Nasal cavity respiratory epithelium epithelial cell of viscerocranial mucosa (primary cell): ENCODE measurements around the gene P2RY12. TPM values are rescaled to one million over a fixed set of nuclear protein-coding genes. Genes with fewer than 3 reads are reported as not detected.

Experiments
- total RNA-seq: library from RNA; depleted of rRNA; stranded (reverse); fragments of >200 nt; gene quantifications from 2 replicates; pipeline ENCODE4 v1.2.3, GENCODE V29; 2014

Gene P2RY12
- total RNA-seq: not detected in 2 replicates

DNA sequence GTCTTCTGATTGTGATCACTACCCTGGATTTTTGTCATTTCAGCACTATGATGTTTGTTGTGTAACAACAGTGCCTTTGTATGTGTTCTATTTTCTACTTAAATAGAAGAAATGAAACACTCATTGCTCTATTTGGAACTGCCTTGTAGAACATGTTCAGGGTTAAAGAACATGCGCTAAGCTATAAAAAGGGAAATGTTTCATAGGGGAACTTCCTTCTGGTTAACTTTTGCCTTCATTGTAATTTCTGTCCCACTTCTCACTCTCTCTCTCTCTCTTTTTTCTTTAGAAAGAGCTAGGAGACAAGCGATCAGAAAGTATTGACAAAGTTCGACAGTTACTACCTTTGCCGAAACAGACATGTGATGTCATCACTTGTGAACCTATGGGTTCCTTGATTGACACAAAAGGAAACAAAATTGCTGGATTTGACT, at the start of gene P2RY12:
Gene P2RY12 (minus strand): TSS at position 13 of the 434 bp plus-strand sequence. CDS start 45,908 bp downstream, outside the sequence.

DNA sequence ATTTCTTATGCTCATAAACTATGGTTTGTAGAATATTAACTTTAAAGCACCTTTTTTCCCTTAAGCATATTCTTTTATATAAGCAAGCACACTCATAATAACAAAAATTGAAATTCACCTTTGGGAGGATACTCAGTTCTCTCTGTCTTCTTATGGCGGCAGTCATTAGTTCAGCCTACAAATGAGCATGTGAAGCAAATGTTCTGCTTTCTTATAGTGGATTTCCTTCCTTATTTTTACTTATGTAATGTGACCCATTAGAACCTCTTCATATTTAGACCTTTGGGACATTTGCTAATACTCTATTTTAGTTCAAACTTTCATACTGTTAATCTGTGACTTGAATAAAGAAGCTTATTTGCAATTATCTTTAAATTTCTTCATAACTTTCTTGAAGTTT, 55.2 kb downstream of the P2RY12 start, which contains the start of gene P2RY13:
Gene P2RY13 (minus strand): TSS at position 187 of the 400 bp plus-strand sequence. CDS start 21 bp downstream, at position 166.

DNA sequence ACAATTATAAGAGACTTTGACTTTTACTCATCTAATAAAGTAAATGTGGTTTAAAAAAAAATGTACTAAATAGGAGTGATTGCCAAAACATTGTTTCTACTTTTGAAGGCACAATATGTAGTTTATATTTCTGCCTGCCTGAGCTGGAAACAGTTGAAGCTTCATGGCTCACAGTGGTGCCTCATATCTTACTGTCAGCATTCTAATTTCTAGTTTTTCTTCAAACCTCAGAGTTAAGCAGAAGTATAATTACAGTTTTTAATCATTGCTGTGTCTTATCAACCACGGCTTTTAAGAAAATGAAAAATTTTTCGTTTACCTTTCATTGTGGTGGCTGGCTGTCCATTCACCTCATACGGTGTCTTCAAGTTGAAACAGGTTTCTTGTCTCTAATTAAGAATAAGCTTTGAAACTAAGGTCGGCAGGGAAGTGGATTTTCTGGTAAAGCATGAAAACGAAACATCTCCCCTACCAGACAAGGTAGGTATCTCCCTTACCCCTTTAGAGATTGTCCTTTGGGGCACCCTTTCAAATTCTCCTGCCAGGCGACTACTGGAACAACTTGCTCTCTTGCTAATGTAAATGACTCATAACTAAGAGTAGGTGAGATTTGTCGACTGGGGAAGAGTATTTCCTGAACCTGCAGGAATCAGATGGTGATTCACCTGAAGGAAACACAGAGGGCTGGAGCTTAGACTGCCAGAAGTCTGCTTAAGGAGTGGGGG, 68.1 kb downstream of the P2RY12 start, which contains the start of gene GPR87:
Gene GPR87 (minus strand): TSS at position 554 of the 725 bp plus-strand sequence. CDS start 16,720 bp downstream, outside the sequence.

Other genes with a start within 250 kb of the P2RY12 start
- gene GPR171, start 181.5 kb downstream of the P2RY12 start, total RNA-seq: not detected in 2 replicates
- gene P2RY14, start 106.2 kb downstream of the P2RY12 start, total RNA-seq: not detected in 2 replicates
- gene GPR87, start 67.9 kb downstream of the P2RY12 start, total RNA-seq: 92.6 and 121 TPM in 2 replicates
- gene P2RY13, start 55.2 kb downstream of the P2RY12 start, total RNA-seq: not detected in 2 replicates
- gene IGSF10, start 76.3 kb upstream of the P2RY12 start, total RNA-seq: under 0.01 TPM in 2 replicates